Measurements from ENCODE around the gene PCNX2. TPM values are rescaled to one million over a fixed set of nuclear protein-coding genes. Genes with fewer than 3 reads are reported as not detected.

Gene PCNX2
- total and polyA plus RNA-seq, 3 donors from 2014 or later, result 8.4 to 28.9 (median 27.6) TPM

DNA sequence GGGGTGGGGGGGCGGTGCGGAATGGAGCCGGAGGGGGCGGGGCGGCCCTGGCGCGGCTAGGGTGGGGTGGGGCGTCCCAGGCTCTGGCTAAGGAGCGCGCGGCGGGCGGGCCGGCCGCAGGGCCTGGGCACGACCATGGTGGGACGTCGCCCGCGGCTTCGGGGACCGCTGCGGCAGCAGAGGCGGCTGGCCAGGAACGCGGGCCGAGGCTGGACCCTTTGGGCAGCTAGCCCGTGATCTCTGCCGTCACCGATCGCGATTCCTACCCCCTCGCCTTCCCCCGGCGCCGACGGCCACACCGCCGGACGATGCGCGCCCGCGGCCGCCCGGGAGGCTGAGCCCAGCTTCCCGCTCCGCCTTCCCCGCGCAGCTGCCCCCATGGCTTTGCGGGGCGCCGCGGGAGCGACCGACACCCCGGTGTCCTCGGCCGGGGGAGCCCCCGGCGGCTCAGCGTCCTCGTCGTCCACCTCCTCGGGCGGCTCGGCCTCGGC is 32.2 kb upstream of the PCNX2 start, which contains the start of gene MAP3K21:
MAP3K21 (plus strand) TSS at position 74 of the 491 bp plus-strand sequence; CDS start at position 379, 305 bp downstream.
- TF ChIP-seq, protein P1, sequence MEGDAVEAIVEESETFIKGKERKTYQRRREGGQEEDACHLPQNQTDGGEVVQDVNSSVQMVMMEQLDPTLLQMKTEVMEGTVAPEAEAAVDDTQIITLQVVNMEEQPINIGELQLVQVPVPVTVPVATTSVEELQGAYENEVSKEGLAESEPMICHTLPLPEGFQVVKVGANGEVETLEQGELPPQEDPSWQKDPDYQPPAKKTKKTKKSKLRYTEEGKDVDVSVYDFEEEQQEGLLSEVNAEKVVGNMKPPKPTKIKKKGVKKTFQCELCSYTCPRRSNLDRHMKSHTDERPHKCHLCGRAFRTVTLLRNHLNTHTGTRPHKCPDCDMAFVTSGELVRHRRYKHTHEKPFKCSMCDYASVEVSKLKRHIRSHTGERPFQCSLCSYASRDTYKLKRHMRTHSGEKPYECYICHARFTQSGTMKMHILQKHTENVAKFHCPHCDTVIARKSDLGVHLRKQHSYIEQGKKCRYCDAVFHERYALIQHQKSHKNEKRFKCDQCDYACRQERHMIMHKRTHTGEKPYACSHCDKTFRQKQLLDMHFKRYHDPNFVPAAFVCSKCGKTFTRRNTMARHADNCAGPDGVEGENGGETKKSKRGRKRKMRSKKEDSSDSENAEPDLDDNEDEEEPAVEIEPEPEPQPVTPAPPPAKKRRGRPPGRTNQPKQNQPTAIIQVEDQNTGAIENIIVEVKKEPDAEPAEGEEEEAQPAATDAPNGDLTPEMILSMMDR (IDR thresholded peaks at IDR 0.05), result no peak
- TF ChIP-seq POLR2A (IDR thresholded peaks at IDR 0.05), result no peak
- intact Hi-C loops (cut with DNase I; ENCODE audit: low total_unique reads), result no loop called here
- H3K9me3 ChIP-seq, result no peaks in the 10 kb centered on the region
- H3K4me3 ChIP-seq, result peak within 1 kb of the TSS; percentile 64 to 77
- H3K36me3 ChIP-seq (ENCODE audit: low read depth, missing control alignments), result no peaks in the 10 kb centered on the region
- no peaks in the 10 kb centered on the region for H3K27me3 ChIP-seq
- no peaks in the 10 kb centered on the region for H3K4me1 ChIP-seq
- H3K27ac ChIP-seq, result peak within 1 kb of the TSS; percentile 67 to 69
- WGBS, 2 donors, result 1 to 2% methylated on average over 19 to 26 of the region's 68 CpGs
- no peak for DNase-seq

DNA sequence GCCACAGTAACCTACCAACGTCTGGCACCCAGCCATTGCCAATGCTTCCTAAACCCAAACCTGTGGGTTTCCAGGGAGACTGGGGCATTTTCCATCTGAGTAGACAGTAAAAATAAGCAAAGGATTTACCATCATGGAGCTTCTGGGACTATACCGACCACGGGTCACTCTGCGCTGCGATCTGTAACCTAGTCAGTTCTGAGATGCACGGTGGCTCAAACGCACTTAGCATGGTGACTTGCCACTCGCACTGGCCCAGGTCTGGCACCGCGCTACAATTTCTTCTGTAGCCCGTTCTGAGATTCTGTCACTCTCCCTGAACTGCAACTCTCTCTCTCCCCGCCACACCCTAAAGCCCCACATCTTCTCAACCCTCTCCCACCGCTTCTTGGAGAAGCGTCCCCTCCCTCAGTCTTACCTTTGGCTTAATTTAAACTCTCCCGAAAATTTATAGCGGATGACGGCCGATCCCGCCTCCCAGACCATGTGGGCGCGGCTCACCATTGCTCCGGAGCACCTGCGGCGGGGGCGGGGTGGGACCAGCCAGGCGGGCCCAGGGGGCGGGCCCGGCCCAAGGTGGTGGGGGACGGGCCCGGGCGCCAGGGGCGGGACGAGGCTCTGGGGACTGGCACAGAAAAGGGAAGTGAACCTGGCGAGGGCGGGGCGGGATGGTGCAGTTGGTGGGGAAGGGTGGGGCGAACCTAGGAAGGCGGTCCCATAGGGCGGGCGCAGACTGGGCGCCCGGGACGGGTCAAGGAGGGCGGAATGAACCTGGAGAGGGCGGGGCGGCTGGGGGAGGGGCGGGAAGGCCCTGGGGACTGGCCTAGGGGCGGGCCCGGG is 31.5 kb upstream of the PCNX2 start:
- Histone ChIP-seq H3K9me3 (no peaks in the 10 kb centered on the region), H3K36me3 (ENCODE audit: low read depth, missing control alignments) (no peaks in the 10 kb centered on the region), H3K27ac (no peak overlapping the region), H3K27me3 (no peaks in the 10 kb centered on the region), H3K4me3 (peak overlapping the region; percentile 64 to 77), H3K4me1 (no peaks in the 10 kb centered on the region)
- TF ChIP-seq POLR2A (IDR thresholded peaks at IDR 0.05), result no peak
- TF ChIP-seq, protein P1 (IDR thresholded peaks at IDR 0.05), result no peak
- WGBS, 2 donors, result 2% methylated on average over 44 of the region's 49 CpGs
- intact Hi-C loops (cut with DNase I; ENCODE audit: low total_unique reads), result no loop called here
- peak; percentile 96 for DNase-seq

DNA sequence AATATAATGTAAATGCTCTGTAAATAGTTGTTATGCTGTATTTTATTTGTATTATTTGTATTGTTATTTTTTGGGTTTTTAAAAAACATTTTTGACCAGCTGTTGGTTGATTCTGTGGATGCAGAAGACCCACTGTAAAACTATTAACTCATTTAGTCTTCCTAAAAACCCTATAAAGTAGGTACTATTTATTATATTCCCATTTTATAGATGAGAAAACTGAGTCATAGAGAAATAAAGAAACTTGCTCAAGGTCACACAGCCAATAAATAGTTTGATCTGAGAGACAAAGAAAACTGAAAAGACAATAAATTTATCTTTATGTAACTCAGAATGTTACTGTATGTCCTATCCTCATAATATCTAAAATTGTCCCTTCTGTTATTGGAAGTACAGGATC is 30.8 kb upstream of the PCNX2 start:
- Histone ChIP-seq H3K4me1 (no peaks in the 10 kb centered on the region), H3K4me3 (no peak overlapping the region), H3K9me3 (no peaks in the 10 kb centered on the region), H3K27me3 (no peaks in the 10 kb centered on the region), H3K36me3 (ENCODE audit: low read depth, missing control alignments) (no peaks in the 10 kb centered on the region), H3K27ac (no peak overlapping the region)
- intact Hi-C loops (cut with DNase I; ENCODE audit: low total_unique reads), result no loop called here
- no peak for TF ChIP-seq POLR2A (IDR thresholded peaks at IDR 0.05)
- TF ChIP-seq, protein P1 (IDR thresholded peaks at IDR 0.05), result no peak
- no peak for DNase-seq

DNA sequence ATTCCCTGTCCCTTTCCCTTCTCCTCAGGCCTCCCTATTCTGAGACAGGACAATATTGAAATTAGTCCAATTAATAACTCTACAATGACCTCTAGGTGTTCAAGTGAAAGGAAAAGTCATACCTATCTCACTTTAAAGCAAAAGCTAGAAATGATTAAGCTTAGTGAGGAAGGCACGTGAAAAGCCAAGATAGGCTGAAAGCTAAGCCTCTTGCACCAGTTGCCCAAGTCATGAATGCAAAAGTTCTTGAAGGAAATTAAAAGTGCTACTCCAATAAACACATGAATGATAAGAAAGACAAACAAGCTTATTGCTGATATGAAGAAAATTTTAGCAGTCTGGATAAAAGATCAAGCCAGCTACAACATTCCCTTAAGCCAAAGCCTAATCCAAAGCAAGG is 28.2 kb upstream of the PCNX2 start:
- 70 to 78% methylated on average over 1 of the region's 1 CpG for WGBS, 2 donors
- no peaks in the 10 kb centered on the region for H3K9me3 ChIP-seq
- H3K4me1 ChIP-seq, result no peaks in the 10 kb centered on the region
- H3K4me3 ChIP-seq, result no peak overlapping the region
- no peak for DNase-seq
- H3K27me3 ChIP-seq, result no peaks in the 10 kb centered on the region
- intact Hi-C loops (cut with DNase I; ENCODE audit: low total_unique reads), result no loop called here
- no peak for TF ChIP-seq POLR2A (IDR thresholded peaks at IDR 0.05)
- TF ChIP-seq, protein P1 (IDR thresholded peaks at IDR 0.05), result no peak
- no peaks in the 10 kb centered on the region for H3K36me3 ChIP-seq (ENCODE audit: low read depth, missing control alignments)
- H3K27ac ChIP-seq, result no peak overlapping the region

Data from testis (tissue), 3 donors.